Measurements from ENCODE around the gene AGTRAP. TPM values are rescaled to one million over a fixed set of nuclear protein-coding genes. Genes with fewer than 3 reads are reported as not detected.

The AGTRAP gene
- total and polyA plus RNA-seq, 9 of the 15 experiments (the other 6 are each of a cell fraction or from before 2014, with no cell fraction given), result 26.8 to 105 (median 57.5) TPM

GRCh38 chr1:11701981-11702803, 33.7 kb upstream of the AGTRAP start (continued):
- TF ChIP-seq MYC (IDR thresholded peaks at IDR 0.05; ENCODE audit: low read depth, low read length), result no peak
- TF ChIP-seq MYC (CRISPR knock-in tag; IDR thresholded peaks at IDR 0.05; ENCODE audit: borderline replicate concordance, low read depth), result no peak
- TF ChIP-seq PHTF2 (CRISPR knock-in tag; IDR thresholded peaks at IDR 0.05), result no peak
- no peak for TF ChIP-seq ASH1L (IDR thresholded peaks at IDR 0.05; ENCODE audit: borderline replicate concordance, low read depth, partially characterized antibody)
- no peak for TF ChIP-seq ZNF121 (CRISPR knock-in tag; conservative IDR thresholded peaks at IDR 0.05)
- TF ChIP-seq ERF (CRISPR knock-in tag; IDR thresholded peaks at IDR 0.05), result no peak
- no peak for TF ChIP-seq ZNF512 (tag; IDR thresholded peaks at IDR 0.05)
- TF ChIP-seq ZFP1 (CRISPR knock-in tag; IDR thresholded peaks at IDR 0.05), result no peak
- TF ChIP-seq PKNOX1 (IDR thresholded peaks at IDR 0.05), result no peak
- TF ChIP-seq JUN (IDR thresholded peaks at IDR 0.05; ENCODE audit: borderline replicate concordance, low read depth, low read length), result no peak
- no peak for TF ChIP-seq JUN (CRISPR knock-in tag; IDR thresholded peaks at IDR 0.05; ENCODE audit: borderline replicate concordance)
- peak; percentile 7 to 32; a peak in 1 of 4 replicates for TF ChIP-seq KDM1A (IDR thresholded peaks at IDR 0.05)
- TF ChIP-seq MLLT1 (IDR thresholded peaks at IDR 0.05), result peak; percentile 61 to 63; a peak in 3 of 4 replicates
- TF ChIP-seq CBX2 (IDR thresholded peaks at IDR 0.05; ENCODE audit: insufficient read depth, low read length, poor library complexity, severe bottlenecking), result no peak
- TF ChIP-seq TAL1 (IDR thresholded peaks at IDR 0.05), result 0 out of 2 replicates have a peak, but pooled peaks have one; percentile 6
- no peak for TF ChIP-seq XRCC4 (IDR thresholded peaks at IDR 0.05; ENCODE audit: extremely low read depth, insufficient read depth, insufficient read length)
- TF ChIP-seq PATZ1 (CRISPR knock-in tag; IDR thresholded peaks at IDR 0.05; ENCODE audit: borderline replicate concordance), result no peak
- no peak for TF ChIP-seq CHD4 (IDR thresholded peaks at IDR 0.05; ENCODE audit: insufficient read depth, insufficient replicate concordance, low read depth, low read length, poor library complexity, severe bottlenecking)
- peak; percentile 66 to 71; a peak in 3 of 4 replicates for TF ChIP-seq TRIM24 (IDR thresholded peaks at IDR 0.05)
- TF ChIP-seq EHMT2 (IDR thresholded peaks at IDR 0.05), result 0 out of 2 replicates have a peak, but pooled peaks have one; percentile 36
- no peak for TF ChIP-seq HDAC3 (IDR thresholded peaks at IDR 0.05; ENCODE audit: borderline replicate concordance, partially characterized antibody)
- 0 out of 2 replicates have a peak, but pooled peaks have one; percentile 27 for TF ChIP-seq BCOR (IDR thresholded peaks at IDR 0.05)
